Naive thymus-derived CD4-positive, alpha-beta T cell (primary cell): Measurements from ENCODE around the gene RUNX2. TPM values are rescaled to one million over a fixed set of nuclear protein-coding genes. Genes with fewer than 3 reads are reported as not detected.
A peak's percentile ranks its signal among the peaks of the same experiment; 100 is the strongest.

Experiments used
- ATAC-seq: fragments of 150-1000 bp; cut with Tn5 transposase; 2 replicates; pipeline ENCODE4 v1.10.0; 2021; ENCODE audit warnings: mild to moderate bottlenecking, moderate library complexity
- CTCF ChIA-PET: fragments of 350-600 bp; sonication (Branson Sonifier 250); formaldehyde crosslinking; loops from one replicate; lab custom pipeline; 2021; ENCODE audit warnings: antibody characterized with exemption; lab: Charles Lee
- POLR2A ChIA-PET: fragments of 350-600 bp; sonication (Branson Sonifier 250); formaldehyde crosslinking; loops from one replicate; lab custom pipeline; 2021; ENCODE audit warnings: antibody characterized with exemption, inconsistent platforms; lab: Charles Lee
- DNase-seq, 9 donors: peaks; one replicate each; pipeline versions ENCODE4 v3.0.0 to v3.0.0-alpha.2; 2020 to 2022; ENCODE audit warnings: mixed read lengths in 1 of 9
- H3K27ac ChIP-seq: one replicate; pipeline ENCODE4 v1.7.0; 2013; ENCODE audit warnings: mild to moderate bottlenecking, low read depth, low read length, moderate library complexity
- H3K27me3 ChIP-seq, 2 donors: one replicate each; pipeline ENCODE4 v1.7.0; 2013; ENCODE audit warnings: low read length in 2 of 2, mild to moderate bottlenecking in 2 of 2, moderate library complexity in 2 of 2; ENCODE audit not compliant: control insufficient read depth in 2 of 2, insufficient read depth in 2 of 2
- H3K36me3 ChIP-seq, 3 experiments: 1 replicate in 2 of 3; 2 replicates in 1 of 3; pipeline ENCODE4 v1.7.0; 2013; ENCODE audit warnings: low read length in 3 of 3, mild to moderate bottlenecking in 3 of 3, moderate library complexity in 1 of 3; ENCODE audit not compliant: insufficient read depth in 3 of 3, control insufficient read depth in 2 of 3
- H3K4me1 ChIP-seq, 2 donors: one replicate each; pipeline ENCODE4 v1.7.0; 2013; ENCODE audit warnings: low read length in 2 of 2, mild to moderate bottlenecking in 2 of 2, moderate library complexity in 1 of 2; ENCODE audit not compliant: control insufficient read depth in 2 of 2, insufficient read depth in 2 of 2
- H3K4me3 ChIP-seq: 2 replicates; pipeline ENCODE4 v1.7.0; 2013; ENCODE audit warnings: mild to moderate bottlenecking, low read length
- H3K9me3 ChIP-seq, 3 experiments: 1 replicate in 2 of 3; 2 replicates in 1 of 3; pipeline ENCODE4 v1.7.0; 2013; ENCODE audit warnings: low read length in 3 of 3; ENCODE audit not compliant: control insufficient read depth in 2 of 3
- H3K27ac Mint-ChIP-seq, 9 donors: one replicate each; pipeline ENCODE4 v1.8.0; 2020 to 2022; ENCODE audit warnings: mixed read lengths in 9 of 9, mild to moderate bottlenecking in 8 of 9, moderate library complexity in 5 of 9, inconsistent platforms in 2 of 9
- H3K27me3 Mint-ChIP-seq, 5 donors: one replicate each; pipeline ENCODE4 v1.8.0; 2021 to 2022; ENCODE audit warnings: mixed read lengths in 5 of 5, mild to moderate bottlenecking in 1 of 5
- H3K36me3 Mint-ChIP-seq, 5 donors: one replicate each; pipeline ENCODE4 v1.8.0; 2020 to 2022; ENCODE audit warnings: mixed read lengths in 5 of 5, mild to moderate bottlenecking in 3 of 5, inconsistent platforms in 1 of 5
- H3K4me1 Mint-ChIP-seq, 7 donors: one replicate each; pipeline ENCODE4 v1.8.0; 2020 to 2022; ENCODE audit warnings: mixed read lengths in 7 of 7, mild to moderate bottlenecking in 3 of 7, inconsistent platforms in 1 of 7
- H3K4me3 Mint-ChIP-seq, 10 donors: one replicate each; pipeline ENCODE4 v1.8.0; 2020 to 2022; ENCODE audit warnings: mild to moderate bottlenecking in 10 of 10, mixed read lengths in 10 of 10, moderate library complexity in 6 of 10, inconsistent platforms in 2 of 10
- H3K9me3 Mint-ChIP-seq, 11 donors: one replicate each; pipeline ENCODE4 v1.8.0; 2020 to 2022; ENCODE audit warnings: mixed read lengths in 11 of 11, mild to moderate bottlenecking in 4 of 11, inconsistent platforms in 1 of 11, moderate library complexity in 1 of 11
- intact Hi-C, 2 donors: fragments of 100-400 bp; cut with micrococcal nuclease; formaldehyde crosslinking; loops; one replicate each; pipeline ENCODE4 v1.15.1; 2023
- polyA plus RNA-seq, 2 donors: library from polyadenylated mRNA; unstranded; fragments of 300-500 nt; fragmentation: Illumina TruSeq; gene quantifications; one replicate each; pipeline ENCODE4 v1.2.3, GENCODE V29; 2021
- total RNA-seq, 6 experiments: library from RNA in 5 of 6; stranded (reverse) in 5 of 6; gene quantifications; 1 replicate in 5 of 6; 2 replicates in 1 of 6; pipeline ENCODE4 v1.2.3 and lab custom pipeline; 2021 to 2026

RUNX2 gene
- total and polyA plus RNA-seq, 7 experiments from 2014 or later = 2.3 to 17.9 (median 13.9) TPM

DNA sequence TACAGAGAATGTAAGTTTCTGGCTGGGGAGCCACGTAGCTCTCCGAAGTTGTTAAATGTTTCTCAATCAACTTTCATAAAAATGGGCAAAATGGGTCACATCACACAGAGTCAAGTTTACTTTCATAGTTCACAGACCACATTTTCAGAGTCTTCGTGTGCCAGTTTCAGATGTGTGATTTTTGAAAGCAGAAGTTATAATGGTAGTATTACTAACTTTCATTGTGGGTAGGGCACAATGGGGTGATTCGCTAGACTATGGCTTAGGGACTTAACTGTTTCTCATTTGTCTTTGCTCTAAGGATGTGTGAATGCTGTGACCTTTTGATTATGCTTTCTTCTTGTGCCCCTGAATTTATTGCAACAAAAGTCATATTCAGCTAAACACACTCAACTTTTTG lies 158.6 kb downstream of the RUNX2 start:
- no peak overlapping the region for H3K4me3 ChIP-seq
- intact Hi-C loops = loop anchor here in 1 of 2 donors (5.0 kb wide), 3 partner anchors 49 to 226 kb away; partner anchors contain the start of gene SUPT3H
- H3K9me3 ChIP-seq = no peaks in the 10 kb centered on the region
- H3K36me3 ChIP-seq = no peaks in the 10 kb centered on the region
- DNase-seq (no peak), ATAC-seq (peak; percentile 45)
- no peaks in the 10 kb centered on the region for H3K9me3 Mint-ChIP-seq
- H3K27ac Mint-ChIP-seq = no peak overlapping the region
- peaks cover 17 to 20% of the 10 kb centered on the region in 2 donors for H3K4me1 ChIP-seq
- H3K36me3 Mint-ChIP-seq = peaks cover 0 to 20% (median 0%) of the 10 kb centered on the region in 5 donors
- POLR2A ChIA-PET = interaction anchor here (0.6 kb wide), 1 partner anchor 830 kb away, joined by 3 read pairs; no protein-coding TSS in a partner anchor
- H3K27me3 Mint-ChIP-seq = peaks cover 0 to 4% (median 0%) of the 10 kb centered on the region in 5 donors
- H3K4me3 Mint-ChIP-seq = no peak overlapping the region
- CTCF ChIA-PET = interaction anchor here (0.6 kb wide), 1 partner anchor 170 kb away, joined by 3 read pairs; no protein-coding TSS in a partner anchor
- no peak overlapping the region for H3K27ac ChIP-seq
- no peaks in the 10 kb centered on the region for H3K27me3 ChIP-seq
- H3K4me1 Mint-ChIP-seq = peaks cover 21 to 38% (median 31%) of the 10 kb centered on the region in 7 donors

DNA sequence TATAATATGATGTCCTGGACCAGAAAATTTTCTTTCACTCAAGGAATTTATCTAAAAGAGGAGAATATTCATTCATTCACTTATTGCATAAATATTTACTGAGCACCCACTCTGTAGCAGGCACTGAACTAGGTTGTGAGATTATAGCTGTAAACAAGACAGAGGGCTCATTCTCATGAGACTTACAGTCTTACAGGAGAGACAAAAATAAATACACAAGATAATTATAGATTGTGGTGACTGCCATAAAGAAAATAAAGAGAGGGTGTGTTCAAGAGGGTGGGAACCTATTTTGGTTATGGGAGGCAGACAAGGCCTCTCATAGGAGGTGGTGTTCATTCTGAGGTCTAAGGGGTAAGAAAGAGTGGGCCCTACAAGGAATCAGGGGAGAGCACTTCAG lies 159.5 kb downstream of the RUNX2 start:
- no peaks in the 10 kb centered on the region for H3K36me3 ChIP-seq
- H3K27ac ChIP-seq = no peak overlapping the region
- H3K27me3 ChIP-seq = no peaks in the 10 kb centered on the region
- Mint-ChIP-seq H3K36me3 (peaks cover 0 to 23% (median 0%) of the 10 kb centered on the region in 5 donors), H3K4me1 (peaks cover 21 to 38% (median 31%) of the 10 kb centered on the region in 7 donors), H3K27me3 (peaks cover 0 to 4% (median 0%) of the 10 kb centered on the region in 5 donors), H3K27ac (peak overlapping the region in 1 of 9 donors; percentile 33), H3K4me3 (peak overlapping the region in 2 of 10 donors; percentile 3 to 28), H3K9me3 (no peaks in the 10 kb centered on the region)
- H3K9me3 ChIP-seq = no peaks in the 10 kb centered on the region
- H3K4me1 ChIP-seq = peaks cover 17 to 20% of the 10 kb centered on the region in 2 donors
- ATAC-seq (no peak), DNase-seq (no peak)
- ChIA-PET CTCF (no interaction called here), POLR2A (interaction anchor here (0.7 kb wide), 1 partner anchor 95 kb away, joined by 4 read pairs; no protein-coding TSS in a partner anchor)
- no peak overlapping the region for H3K4me3 ChIP-seq
- intact Hi-C loops = loop anchor here (2.0 to 5.0 kb wide), 4 partner anchors 50 to 225 kb away; partner anchors contain the start of gene SUPT3H (in 1 of the 2)

DNA sequence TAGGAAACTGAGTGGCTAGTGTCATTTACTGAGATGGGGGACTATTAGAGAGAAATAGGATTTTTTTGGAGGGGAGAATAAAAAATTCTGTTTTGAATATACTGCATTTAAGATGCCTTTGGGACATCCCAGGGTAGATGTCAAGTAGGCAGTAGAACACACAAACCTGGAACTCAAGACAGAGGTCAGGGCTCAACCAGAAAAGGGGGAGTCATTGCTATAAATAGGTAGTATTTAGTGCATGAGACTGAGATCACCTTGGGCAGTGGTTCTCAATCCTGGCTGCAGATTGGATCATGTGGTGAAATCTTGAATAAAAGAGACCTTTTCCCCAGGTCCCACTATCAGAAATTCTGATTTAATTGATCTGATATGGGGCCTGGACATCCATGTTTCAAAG lies 160.1 kb downstream of the RUNX2 start:
- peak overlapping the region in 2 of 9 donors; percentile 2 to 6 for H3K27ac Mint-ChIP-seq

DNA sequence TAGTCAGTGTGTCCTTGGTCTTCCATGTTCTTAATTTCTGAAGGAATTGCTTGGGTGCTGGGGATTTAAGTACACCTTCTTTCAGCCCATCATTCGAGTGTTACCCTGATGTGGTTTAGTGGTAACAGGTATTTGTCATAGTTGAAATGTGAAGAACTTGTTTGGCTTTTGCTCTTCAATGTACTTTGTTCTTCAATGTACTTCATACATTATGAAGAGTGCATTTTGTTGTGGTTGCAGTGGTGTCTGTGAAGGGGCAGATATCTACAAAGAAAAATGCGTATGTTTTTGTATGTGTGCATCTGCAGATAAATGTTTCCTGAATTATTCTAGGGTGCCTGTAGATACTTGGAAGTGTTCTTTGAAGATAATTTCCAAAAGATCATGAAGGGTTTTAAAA lies 160.8 kb downstream of the RUNX2 start:
- intact Hi-C loops = loop anchor here (2.0 to 5.0 kb wide), 4 partner anchors 52 to 223 kb away; partner anchors contain the start of gene SUPT3H (in 1 of the 2)
- peak overlapping the region in 9 of 10 donors; percentile 10 to 62 (median 26) for H3K4me3 Mint-ChIP-seq
- no peaks in the 10 kb centered on the region for H3K9me3 Mint-ChIP-seq
- peaks cover 0 to 2% (median 0%) of the 10 kb centered on the region in 5 donors for H3K27me3 Mint-ChIP-seq
- ATAC-seq = peak; percentile 88
- no peak overlapping the region for H3K27ac ChIP-seq
- no peaks in the 10 kb centered on the region for H3K36me3 ChIP-seq
- no peaks in the 10 kb centered on the region for H3K27me3 ChIP-seq
- peak overlapping the region in 5 of 9 donors; percentile 1 to 33 (median 2) for H3K27ac Mint-ChIP-seq
- peaks cover 23 to 40% (median 34%) of the 10 kb centered on the region in 7 donors for H3K4me1 Mint-ChIP-seq
- peaks cover 19 to 20% of the 10 kb centered on the region in 2 donors for H3K4me1 ChIP-seq
- H3K4me3 ChIP-seq = no peak overlapping the region
- ChIA-PET CTCF (no interaction called here), POLR2A (interaction anchor here (0.7 kb wide), 1 partner anchor 98 kb away, joined by 3 read pairs; no protein-coding TSS in a partner anchor)
- peaks cover 0 to 21% (median 0%) of the 10 kb centered on the region in 5 donors for H3K36me3 Mint-ChIP-seq
- no peaks in the 10 kb centered on the region for H3K9me3 ChIP-seq
- peak in 7 of 9 donors; percentile 40 to 84 (median 71) for DNase-seq

More for the DNA sequence above, 160.1 kb downstream of the RUNX2 start:
- ChIA-PET POLR2A (interaction anchor here (0.7 kb wide), 1 partner anchor 96 kb away, joined by 4 read pairs; no protein-coding TSS in a partner anchor), CTCF (no interaction called here)
- no peak for DNase-seq
- Histone ChIP-seq H3K9me3 (no peaks in the 10 kb centered on the region), H3K27ac (no peak overlapping the region), H3K4me1 (peaks cover 17 to 20% of the 10 kb centered on the region in 2 donors), H3K27me3 (no peaks in the 10 kb centered on the region), H3K36me3 (no peaks in the 10 kb centered on the region), H3K4me3 (no peak overlapping the region)
- ATAC-seq = no peak
- peaks cover 0 to 4% (median 0%) of the 10 kb centered on the region in 5 donors for H3K27me3 Mint-ChIP-seq
- H3K36me3 Mint-ChIP-seq = peaks cover 0 to 20% (median 0%) of the 10 kb centered on the region in 5 donors
- H3K4me1 Mint-ChIP-seq = peaks cover 21 to 38% (median 31%) of the 10 kb centered on the region in 7 donors
- intact Hi-C loops = loop anchor here (2.0 to 5.0 kb wide), 4 partner anchors 51 to 224 kb away; partner anchors contain the start of gene SUPT3H (in 1 of the 2)
- no peaks in the 10 kb centered on the region for H3K9me3 Mint-ChIP-seq
- peak overlapping the region in 1 of 10 donors; percentile 3 for H3K4me3 Mint-ChIP-seq

DNA sequence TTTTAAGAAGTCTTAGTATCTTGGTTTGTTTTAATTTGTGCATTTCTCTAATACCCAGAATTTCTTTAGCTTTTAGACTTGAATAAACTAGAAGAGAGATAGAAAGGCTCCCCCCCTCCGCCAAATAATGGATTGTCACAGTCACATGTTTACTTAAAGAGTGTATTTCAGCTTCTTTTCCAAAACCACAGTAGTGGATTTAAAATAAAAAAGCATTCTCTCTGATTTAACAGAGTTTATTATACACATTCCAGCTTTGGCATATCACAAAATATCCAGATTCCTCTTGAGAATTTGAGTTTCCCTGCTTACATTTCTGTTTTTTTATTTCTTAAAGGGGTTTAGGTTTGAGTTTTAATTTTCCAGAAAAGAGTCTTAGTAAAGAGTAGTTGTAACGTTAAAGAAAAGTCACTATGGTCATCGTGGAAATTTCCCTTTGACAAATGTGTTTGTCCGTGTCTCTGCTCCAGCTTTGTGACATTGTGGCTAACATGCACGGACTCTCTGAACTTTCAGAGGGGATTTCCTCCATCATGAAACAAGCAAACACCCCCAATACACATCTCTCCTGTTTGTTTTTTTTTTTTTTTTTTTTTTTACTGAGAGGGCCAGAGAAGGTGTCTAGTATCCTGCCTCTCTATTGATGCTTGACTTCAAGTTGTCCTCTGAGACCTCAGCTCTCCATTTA lies 163.1 kb downstream of the RUNX2 start:
- H3K27ac ChIP-seq = no peak overlapping the region
- DNase-seq (no peak), ATAC-seq (no peak)
- Mint-ChIP-seq H3K4me1 (peaks cover 40 to 63% (median 55%) of the 10 kb centered on the region in 7 donors), H3K27ac (no peak overlapping the region), H3K4me3 (no peak overlapping the region), H3K9me3 (peaks cover 0 to 2% (median 0%) of the 10 kb centered on the region in 11 donors), H3K27me3 (peaks cover 0 to 2% (median 0%) of the 10 kb centered on the region in 5 donors), H3K36me3 (peaks cover 0 to 33% (median 0%) of the 10 kb centered on the region in 5 donors)
- peaks cover 40 to 41% of the 10 kb centered on the region in 2 donors for H3K4me1 ChIP-seq
- H3K4me3 ChIP-seq = no peak overlapping the region
- no peaks in the 10 kb centered on the region for H3K9me3 ChIP-seq
- POLR2A ChIA-PET = interaction anchor here (0.6 to 0.7 kb wide), 2 partner anchors 55 to 107 kb away, joined by 3 read pairs; no protein-coding TSS in a partner anchor
- intact Hi-C loops = loop anchor here in 1 of 2 donors (10.0 kb wide), 1 partner anchor 174 kb away; no protein-coding TSS in a partner anchor
- H3K27me3 ChIP-seq = no peaks in the 10 kb centered on the region
- CTCF ChIA-PET = interaction anchor here (0.6 kb wide), 1 partner anchor 221 kb away, joined by 4 read pairs; no protein-coding TSS in a partner anchor
- H3K36me3 ChIP-seq = no peaks in the 10 kb centered on the region

DNA sequence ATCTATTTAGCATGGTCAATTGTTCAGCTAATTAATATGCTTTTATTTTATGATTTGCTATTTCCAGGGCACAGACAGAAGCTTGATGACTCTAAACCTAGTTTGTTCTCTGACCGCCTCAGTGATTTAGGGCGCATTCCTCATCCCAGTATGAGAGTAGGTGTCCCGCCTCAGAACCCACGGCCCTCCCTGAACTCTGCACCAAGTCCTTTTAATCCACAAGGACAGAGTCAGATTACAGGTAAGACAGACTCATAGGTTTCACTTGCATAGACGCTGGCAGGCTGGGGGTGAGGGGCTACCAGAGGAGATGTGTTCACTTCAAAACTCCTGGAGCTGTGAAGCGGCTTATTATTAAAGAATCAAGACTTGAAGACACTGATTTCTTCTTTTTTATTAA lies 163.7 kb downstream of the RUNX2 start:
- Histone ChIP-seq H3K36me3 (no peaks in the 10 kb centered on the region), H3K27ac (no peak overlapping the region), H3K4me3 (no peak overlapping the region), H3K9me3 (no peaks in the 10 kb centered on the region), H3K4me1 (peaks cover 47 to 48% of the 10 kb centered on the region in 2 donors), H3K27me3 (no peaks in the 10 kb centered on the region)
- ChIA-PET CTCF (no interaction called here), POLR2A (interaction anchor here (0.6 to 0.7 kb wide), 3 partner anchors 54 to 161 kb away, joined by 3 read pairs; no protein-coding TSS in a partner anchor)
- H3K27me3 Mint-ChIP-seq = peaks cover 0 to 2% (median 0%) of the 10 kb centered on the region in 5 donors
- peaks cover 47 to 67% (median 59%) of the 10 kb centered on the region in 7 donors for H3K4me1 Mint-ChIP-seq
- intact Hi-C loops = loop anchor here in 1 of 2 donors (10.0 kb wide), 1 partner anchor 173 kb away; no protein-coding TSS in a partner anchor
- no peak overlapping the region for H3K4me3 Mint-ChIP-seq
- no peak overlapping the region for H3K27ac Mint-ChIP-seq
- H3K36me3 Mint-ChIP-seq = peaks cover 0 to 35% (median 0%) of the 10 kb centered on the region in 5 donors
- no peak for ATAC-seq
- H3K9me3 Mint-ChIP-seq = peaks cover 0 to 2% (median 0%) of the 10 kb centered on the region in 11 donors
- DNase-seq = no peak
